Ovary (tissue), 3 donors: ENCODE results near the gene CSTB.

Source experiments
- CTCF ChIP-seq, 3 donors: fragments of 450-650 bp in 2 of 3; fragments of 200-600 bp in 1 of 3; IDR thresholded peaks; one replicate each; pipeline versions ENCODE4 v1.5.1 to v1.8.0; 2016 to 2022; ENCODE audit warnings: antibody characterized with exemption in 3 of 3, mild to moderate bottlenecking in 1 of 3
- POLR2A ChIP-seq: fragments of 450-650 bp; IDR thresholded peaks from one replicate; pipeline ENCODE4 v1.6.1; 2017; ENCODE audit warnings: antibody characterized with exemption, mild to moderate bottlenecking, moderate library complexity
- donor health status: DM: no; HTN: no; CAD: no.

DNA sequence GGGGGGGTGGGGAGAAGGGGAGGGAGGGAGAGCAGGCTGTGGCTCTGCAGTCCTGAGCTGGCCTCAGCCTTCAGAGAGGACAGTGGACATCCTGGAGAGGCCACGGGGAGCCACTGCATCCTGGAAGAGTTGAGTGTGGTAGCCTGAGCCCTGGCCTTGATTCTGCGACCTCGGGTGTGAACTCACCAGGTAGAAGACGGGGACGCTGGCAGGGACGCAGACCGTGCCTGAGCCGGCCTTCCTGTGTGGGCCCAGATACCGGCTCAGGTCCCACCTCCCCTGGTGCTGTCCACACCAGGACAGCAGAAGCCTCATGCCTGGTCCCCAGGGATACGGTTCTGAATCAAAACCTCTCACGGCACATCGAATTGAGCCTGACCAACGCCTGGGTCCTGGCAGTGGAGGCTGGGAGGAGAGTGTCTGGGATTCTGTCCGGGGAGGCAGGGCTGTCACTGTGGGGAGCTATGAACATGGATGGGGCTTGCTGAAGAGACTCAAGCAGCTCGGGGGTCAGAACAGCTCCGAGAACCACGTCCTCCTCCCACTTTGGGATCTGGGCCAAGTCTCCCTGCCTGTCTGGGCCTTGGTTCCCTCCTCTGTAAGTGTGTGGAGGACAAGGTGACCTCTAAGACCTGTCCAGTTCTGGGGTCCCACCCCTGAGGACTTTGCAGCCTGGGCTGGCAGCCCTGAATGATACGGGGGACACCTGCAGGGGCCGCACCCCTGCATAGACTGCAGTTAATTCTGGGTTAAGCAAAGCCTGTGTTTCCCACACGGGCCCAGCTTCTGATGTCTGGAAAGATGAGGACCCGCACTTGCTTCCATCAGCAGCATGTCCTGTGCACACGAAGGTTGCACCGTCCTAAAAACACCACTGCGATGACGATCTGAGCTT is 43.6 kb upstream of the CSTB start:
- TF ChIP-seq CTCF (IDR thresholded peaks at IDR 0.05) (no peak), POLR2A (no peak)
